Measurements from ENCODE around the gene MLN.

The MLN gene

GRCh38 chr6:33827546-33828451 lies 24.0 kb upstream of the MLN start:
- H3K4me3 ChIP-seq (ENCODE audit: low read depth, low read length): no peak overlapping the region
- DNase-seq (ENCODE audit: low read depth): peak; percentile 80
- TF ChIP-seq CTCF (conservative IDR thresholded peaks at IDR 0.05; ENCODE audit: low read depth, low read length): no peak

- no peak overlapping the region for H3K4me3 ChIP-seq (ENCODE audit: low read depth, low read length)
- no peak for TF ChIP-seq CTCF (conservative IDR thresholded peaks at IDR 0.05; ENCODE audit: low read depth, low read length)
- no peak for DNase-seq (ENCODE audit: low read depth)
Measured at GRCh38 chr6:33826537-33826936, 22.7 kb upstream of the MLN start.

- no peak overlapping the region for H3K4me3 ChIP-seq (ENCODE audit: low read depth, low read length)
- peak; percentile 73 for DNase-seq (ENCODE audit: low read depth)
- no peak for TF ChIP-seq CTCF (conservative IDR thresholded peaks at IDR 0.05; ENCODE audit: low read depth, low read length)
Measured at GRCh38 chr6:33824461-33825154, 20.8 kb upstream of the MLN start.

- H3K4me3 ChIP-seq (ENCODE audit: low read depth, low read length): no peak overlapping the region
- DNase-seq (ENCODE audit: low read depth): no peak
- TF ChIP-seq CTCF (conservative IDR thresholded peaks at IDR 0.05; ENCODE audit: low read depth, low read length): no peak
Measured at GRCh38 chr6:33823806-33824205, 20.0 kb upstream of the MLN start.

- peak; percentile 37 for TF ChIP-seq CTCF (conservative IDR thresholded peaks at IDR 0.05; ENCODE audit: low read depth, low read length)
- H3K4me3 ChIP-seq (ENCODE audit: low read depth, low read length): no peak overlapping the region
- DNase-seq (ENCODE audit: low read depth): peak; percentile 29
Measured at GRCh38 chr6:33822575-33823395, 19.0 kb upstream of the MLN start.

GRCh38 chr6:33820784-33821520 lies 17.1 kb upstream of the MLN start:
- no peak overlapping the region for H3K4me3 ChIP-seq (ENCODE audit: low read depth, low read length)
- no peak for DNase-seq (ENCODE audit: low read depth)
- no peak for TF ChIP-seq CTCF (conservative IDR thresholded peaks at IDR 0.05; ENCODE audit: low read depth, low read length)

All from choroid plexus epithelial cell (primary cell).